ENCODE results near the gene CORO7.

The CORO7 gene

GRCh38 chr16:4358236-4358635 is 58.2 kb downstream of the CORO7 start:
- Mint-ChIP-seq H3K4me1 (peaks cover 17% of the 10 kb centered on the region), H3K4me3 (no peak overlapping the region), H3K27ac (no peak overlapping the region), H3K36me3 (peaks cover 21% of the 10 kb centered on the region), H3K9me3 (no peaks in the 10 kb centered on the region), H3K27me3 (no peaks in the 10 kb centered on the region)
- ATAC-seq (ENCODE audit: low read depth): no peak
- DNase-seq (ENCODE audit: low spot score in 2 of 2): no peak

GRCh38 chr16:4356820-4357219 is 59.6 kb downstream of the CORO7 start:
- H3K4me3 Mint-ChIP-seq: no peak overlapping the region
- no peaks in the 10 kb centered on the region for H3K27me3 Mint-ChIP-seq
- ATAC-seq (ENCODE audit: low read depth): no peak
- H3K4me1 Mint-ChIP-seq: peaks cover 14% of the 10 kb centered on the region
- H3K9me3 Mint-ChIP-seq: no peaks in the 10 kb centered on the region
- H3K27ac Mint-ChIP-seq: no peak overlapping the region
- DNase-seq (ENCODE audit: low spot score in 2 of 2): no peak
- peaks cover 17% of the 10 kb centered on the region for H3K36me3 Mint-ChIP-seq

- ATAC-seq (ENCODE audit: low read depth) (no peak), DNase-seq (ENCODE audit: low spot score in 2 of 2) (no peak)
- Mint-ChIP-seq H3K4me3 (no peak overlapping the region), H3K27ac (no peak overlapping the region), H3K4me1 (peaks cover 13% of the 10 kb centered on the region), H3K9me3 (no peaks in the 10 kb centered on the region), H3K27me3 (no peaks in the 10 kb centered on the region), H3K36me3 (peaks cover 10% of the 10 kb centered on the region)
Measured at GRCh38 chr16:4354512-4355409, 61.6 kb downstream of the CORO7 start.

- no peak overlapping the region for H3K4me3 Mint-ChIP-seq
- ATAC-seq (ENCODE audit: low read depth) (no peak), DNase-seq (ENCODE audit: low spot score in 2 of 2) (no peak)
- H3K27ac Mint-ChIP-seq: no peak overlapping the region
- peaks cover 5% of the 10 kb centered on the region for H3K36me3 Mint-ChIP-seq
- H3K4me1 Mint-ChIP-seq: peaks cover 11% of the 10 kb centered on the region
- no peaks in the 10 kb centered on the region for H3K27me3 Mint-ChIP-seq
- H3K9me3 Mint-ChIP-seq: no peaks in the 10 kb centered on the region
Measured at GRCh38 chr16:4353675-4354074, 62.7 kb downstream of the CORO7 start.

GRCh38 chr16:4352843-4353242 is 63.6 kb downstream of the CORO7 start:
- DNase-seq (ENCODE audit: low spot score in 2 of 2) (no peak), ATAC-seq (ENCODE audit: low read depth) (no peak)
- H3K9me3 Mint-ChIP-seq: no peaks in the 10 kb centered on the region
- H3K36me3 Mint-ChIP-seq: peaks cover 5% of the 10 kb centered on the region
- peaks cover 15% of the 10 kb centered on the region for H3K4me1 Mint-ChIP-seq
- no peaks in the 10 kb centered on the region for H3K27me3 Mint-ChIP-seq
- no peak overlapping the region for H3K27ac Mint-ChIP-seq
- no peak overlapping the region for H3K4me3 Mint-ChIP-seq

GRCh38 chr16:4351880-4352279 is 64.5 kb downstream of the CORO7 start:
- Mint-ChIP-seq H3K36me3 (peaks cover 5% of the 10 kb centered on the region), H3K27ac (no peak overlapping the region), H3K4me1 (peaks cover 15% of the 10 kb centered on the region), H3K27me3 (no peaks in the 10 kb centered on the region), H3K9me3 (no peaks in the 10 kb centered on the region), H3K4me3 (peak overlapping the region; percentile 22)
- no peak for DNase-seq (ENCODE audit: low spot score in 2 of 2)
- no peak for ATAC-seq (ENCODE audit: low read depth)

- ATAC-seq (ENCODE audit: low read depth): peak; percentile 89
- Mint-ChIP-seq H3K9me3 (no peaks in the 10 kb centered on the region), H3K4me1 (peaks cover 15% of the 10 kb centered on the region), H3K36me3 (peaks cover 5% of the 10 kb centered on the region), H3K27me3 (no peaks in the 10 kb centered on the region), H3K27ac (peak within 1 kb of the TSS; percentile 88), H3K4me3 (peak within 1 kb of the TSS; percentile 94)
- DNase-seq (ENCODE audit: low spot score in 2 of 2): peak; percentile 97 to 98
Measured at GRCh38 chr16:4350787-4351659, 65.4 kb downstream of the CORO7 start, which contains the start of gene PAM16. Gene PAM16, minus strand, starts transcription at chr16:4351321. Its CDS starts 87 bp downstream, at chr16:4351234.

GRCh38 chr16:4350365-4350786 is 66.0 kb downstream of the CORO7 start:
- H3K4me3 Mint-ChIP-seq: peak overlapping the region; percentile 94
- H3K4me1 Mint-ChIP-seq: peaks cover 15% of the 10 kb centered on the region
- peaks cover 5% of the 10 kb centered on the region for H3K36me3 Mint-ChIP-seq
- no peak for DNase-seq (ENCODE audit: low spot score in 2 of 2)
- peak overlapping the region; percentile 88 for H3K27ac Mint-ChIP-seq
- no peak for ATAC-seq (ENCODE audit: low read depth)
- no peaks in the 10 kb centered on the region for H3K9me3 Mint-ChIP-seq
- H3K27me3 Mint-ChIP-seq: no peaks in the 10 kb centered on the region

- DNase-seq (ENCODE audit: low spot score in 2 of 2) (no peak), ATAC-seq (ENCODE audit: low read depth) (no peak)
- no peaks in the 10 kb centered on the region for H3K36me3 Mint-ChIP-seq
- no peak overlapping the region for H3K27ac Mint-ChIP-seq
- no peaks in the 10 kb centered on the region for H3K9me3 Mint-ChIP-seq
- H3K4me1 Mint-ChIP-seq: peaks cover 18% of the 10 kb centered on the region
- no peak overlapping the region for H3K4me3 Mint-ChIP-seq
- no peaks in the 10 kb centered on the region for H3K27me3 Mint-ChIP-seq
Measured at GRCh38 chr16:4349332-4349731, 67.1 kb downstream of the CORO7 start.

GRCh38 chr16:4347765-4348509 is 68.5 kb downstream of the CORO7 start:
- no peak overlapping the region for H3K27ac Mint-ChIP-seq

GRCh38 chr16:4347010-4347409 is 69.4 kb downstream of the CORO7 start:
- no peak overlapping the region for H3K4me3 Mint-ChIP-seq
- H3K4me1 Mint-ChIP-seq: peaks cover 13% of the 10 kb centered on the region
- no peak for DNase-seq (ENCODE audit: low spot score in 2 of 2)
- no peaks in the 10 kb centered on the region for H3K36me3 Mint-ChIP-seq
- no peak overlapping the region for H3K27ac Mint-ChIP-seq
- H3K9me3 Mint-ChIP-seq: no peaks in the 10 kb centered on the region
- ATAC-seq (ENCODE audit: low read depth): no peak
- H3K27me3 Mint-ChIP-seq: no peaks in the 10 kb centered on the region

More at GRCh38 chr16:4347765-4348509, 68.5 kb downstream of the CORO7 start:
- peaks cover 13% of the 10 kb centered on the region for H3K4me1 Mint-ChIP-seq
- H3K4me3 Mint-ChIP-seq: no peak overlapping the region
- ATAC-seq (ENCODE audit: low read depth): no peak
- no peak for DNase-seq (ENCODE audit: low spot score in 2 of 2)
- no peaks in the 10 kb centered on the region for H3K36me3 Mint-ChIP-seq
- no peaks in the 10 kb centered on the region for H3K9me3 Mint-ChIP-seq
- H3K27me3 Mint-ChIP-seq: no peaks in the 10 kb centered on the region

GRCh38 chr16:4345836-4346781 is 70.3 kb downstream of the CORO7 start:
- H3K4me1 Mint-ChIP-seq: peaks cover 10% of the 10 kb centered on the region
- DNase-seq (ENCODE audit: low spot score in 2 of 2): no peak

More at GRCh38 chr16:4345836-4346781, 70.3 kb downstream of the CORO7 start:
- no peak overlapping the region for H3K27ac Mint-ChIP-seq
- no peaks in the 10 kb centered on the region for H3K27me3 Mint-ChIP-seq
- H3K4me3 Mint-ChIP-seq: no peak overlapping the region
- H3K36me3 Mint-ChIP-seq: no peaks in the 10 kb centered on the region
- no peak for ATAC-seq (ENCODE audit: low read depth)
- no peaks in the 10 kb centered on the region for H3K9me3 Mint-ChIP-seq

All from memory B cell (primary cell).